GM12864 (cell line): ENCODE measurements around the gene RASL10B.
A peak's percentile ranks its signal among the peaks of the same experiment; 100 is the strongest.

ENCODE experiments used
- DNase-seq: peaks from one replicate; pipeline ENCODE4 v3.0.0-alpha.2; 2011; ENCODE audit warnings: low read depth
- H3K4me3 ChIP-seq: 2 replicates; pipeline ENCODE4 v1.5.1; 2011; ENCODE audit warnings: mild to moderate bottlenecking, low read depth, low read length, control low read depth
- TF ChIP-seq, protein P1 (sequence below): IDR thresholded peaks from 2 replicates; pipeline ENCODE4 v1.5.1; 2011; ENCODE audit warnings: low read depth, mild to moderate bottlenecking, moderate library complexity, low read length, control low read depth, inconsistent platforms; ENCODE audit errors: missing control alignments

RASL10B gene

DNA sequence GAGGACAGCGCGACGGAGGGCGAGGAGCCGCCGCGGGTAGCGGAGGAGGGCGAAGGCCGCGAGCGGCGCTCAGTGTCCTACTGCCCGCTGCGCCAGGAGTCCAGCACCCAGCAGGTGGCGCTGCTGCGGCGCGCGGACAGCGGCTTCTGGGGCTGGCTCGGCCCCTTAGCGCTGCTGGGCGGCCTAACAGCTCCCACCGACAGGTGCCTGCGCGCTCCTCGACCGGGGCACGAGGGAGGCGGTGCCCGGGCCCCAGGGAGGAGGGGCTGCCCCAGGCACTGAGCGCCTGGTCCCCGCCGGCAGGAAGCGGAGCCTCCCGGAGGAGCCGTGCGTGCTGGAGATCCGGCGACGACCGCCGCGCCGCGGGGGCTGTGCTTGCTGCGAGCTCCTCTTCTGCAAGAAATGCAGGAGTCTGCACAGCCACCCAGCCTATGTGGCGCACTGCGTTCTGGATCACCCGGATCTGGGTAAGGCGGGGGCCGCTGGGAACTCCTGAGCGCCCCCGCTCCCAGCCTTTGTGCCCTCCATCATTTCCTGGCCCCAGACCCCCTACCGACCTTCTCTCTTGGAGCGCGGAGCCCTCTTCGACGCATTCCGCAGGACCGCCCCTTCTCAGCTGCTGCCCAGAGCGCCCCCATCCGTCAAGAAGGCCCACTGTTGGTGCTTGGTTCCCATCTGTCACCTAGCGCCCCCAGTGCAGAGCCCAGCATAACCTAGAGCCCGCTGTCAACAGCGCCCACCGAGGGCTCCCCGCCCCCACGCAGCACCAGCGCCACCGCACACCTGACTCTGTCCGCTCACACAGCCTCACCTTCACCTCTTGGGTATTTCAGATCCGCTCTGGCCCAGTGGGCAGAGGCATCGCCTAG, 32.9 kb downstream of the RASL10B start:
- peak overlapping the region; percentile 61 for H3K4me3 ChIP-seq
- DNase-seq = peak; percentile 60
- TF ChIP-seq, protein P1, sequence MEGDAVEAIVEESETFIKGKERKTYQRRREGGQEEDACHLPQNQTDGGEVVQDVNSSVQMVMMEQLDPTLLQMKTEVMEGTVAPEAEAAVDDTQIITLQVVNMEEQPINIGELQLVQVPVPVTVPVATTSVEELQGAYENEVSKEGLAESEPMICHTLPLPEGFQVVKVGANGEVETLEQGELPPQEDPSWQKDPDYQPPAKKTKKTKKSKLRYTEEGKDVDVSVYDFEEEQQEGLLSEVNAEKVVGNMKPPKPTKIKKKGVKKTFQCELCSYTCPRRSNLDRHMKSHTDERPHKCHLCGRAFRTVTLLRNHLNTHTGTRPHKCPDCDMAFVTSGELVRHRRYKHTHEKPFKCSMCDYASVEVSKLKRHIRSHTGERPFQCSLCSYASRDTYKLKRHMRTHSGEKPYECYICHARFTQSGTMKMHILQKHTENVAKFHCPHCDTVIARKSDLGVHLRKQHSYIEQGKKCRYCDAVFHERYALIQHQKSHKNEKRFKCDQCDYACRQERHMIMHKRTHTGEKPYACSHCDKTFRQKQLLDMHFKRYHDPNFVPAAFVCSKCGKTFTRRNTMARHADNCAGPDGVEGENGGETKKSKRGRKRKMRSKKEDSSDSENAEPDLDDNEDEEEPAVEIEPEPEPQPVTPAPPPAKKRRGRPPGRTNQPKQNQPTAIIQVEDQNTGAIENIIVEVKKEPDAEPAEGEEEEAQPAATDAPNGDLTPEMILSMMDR = peak; percentile 97

DNA sequence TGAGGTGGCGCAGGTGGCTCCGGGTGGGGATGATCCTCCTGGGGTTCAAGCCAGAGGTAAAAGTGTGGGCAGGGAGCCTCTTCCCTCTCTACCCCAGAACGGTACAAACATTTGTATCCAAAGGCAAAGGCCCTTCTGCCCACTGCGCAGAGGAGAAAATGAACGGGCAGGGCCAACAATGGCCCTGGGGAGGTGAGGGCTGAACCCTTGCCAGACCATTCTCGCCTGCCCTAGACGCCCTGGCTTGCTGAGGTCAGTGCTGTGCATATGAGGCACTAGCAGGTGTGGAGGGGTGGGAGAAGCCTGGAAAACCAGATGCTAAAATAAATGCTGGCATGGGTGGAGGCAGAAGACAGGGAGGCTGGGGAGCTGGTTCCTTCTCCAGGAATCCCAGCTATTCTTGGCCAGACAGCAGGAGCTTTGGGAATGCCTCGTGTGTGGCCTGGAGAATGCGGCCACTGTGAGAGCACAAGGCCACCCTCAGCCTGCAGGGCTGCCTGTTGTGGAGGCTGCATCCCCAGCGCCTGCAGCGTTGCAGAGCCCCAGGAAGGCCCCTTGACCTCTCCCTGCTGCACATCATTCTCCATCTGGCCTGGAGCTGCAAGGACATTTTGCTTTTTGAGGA, 33.8 kb downstream of the RASL10B start:
- TF ChIP-seq, protein P1 = no peak
- H3K4me3 ChIP-seq = no peak overlapping the region
- no peak for DNase-seq

DNA sequence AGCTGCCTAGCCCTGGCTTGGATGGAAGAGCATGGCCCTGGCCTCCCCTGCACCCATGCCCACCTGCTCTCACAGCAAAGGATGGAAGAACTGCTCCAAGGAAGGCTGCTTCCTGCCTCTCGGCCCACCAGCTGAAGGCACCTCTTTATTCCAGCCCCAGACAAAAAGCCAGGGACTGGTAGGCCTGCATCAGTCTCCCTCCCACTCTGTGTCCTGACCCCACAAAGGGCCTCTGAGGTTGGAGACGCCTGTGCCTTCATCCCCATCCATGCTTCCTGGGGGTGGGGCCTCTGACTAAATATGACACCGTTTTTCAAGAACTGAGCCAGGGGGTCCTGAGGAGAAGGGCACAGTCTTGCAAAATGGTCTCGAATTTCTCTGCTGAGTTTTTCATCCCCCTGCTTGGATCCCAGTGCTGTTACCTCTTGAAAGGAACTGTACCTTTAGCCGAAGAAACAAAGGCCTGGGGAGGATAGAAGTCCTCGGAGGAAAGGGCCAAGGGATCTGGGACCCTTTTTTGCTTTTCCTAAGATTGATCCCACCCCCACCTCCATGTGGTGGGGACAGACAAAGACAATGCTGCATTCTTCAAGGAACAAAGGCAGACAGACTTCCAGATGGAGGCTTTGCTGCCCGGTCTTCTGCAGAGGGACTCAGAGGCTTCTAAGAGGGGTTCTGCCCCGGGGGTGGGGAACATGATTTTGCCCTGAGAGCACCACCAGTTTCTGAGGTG, 34.5 kb downstream of the RASL10B start:
- no peak overlapping the region for H3K4me3 ChIP-seq
- TF ChIP-seq, protein P1 = no peak
- no peak for DNase-seq

DNA sequence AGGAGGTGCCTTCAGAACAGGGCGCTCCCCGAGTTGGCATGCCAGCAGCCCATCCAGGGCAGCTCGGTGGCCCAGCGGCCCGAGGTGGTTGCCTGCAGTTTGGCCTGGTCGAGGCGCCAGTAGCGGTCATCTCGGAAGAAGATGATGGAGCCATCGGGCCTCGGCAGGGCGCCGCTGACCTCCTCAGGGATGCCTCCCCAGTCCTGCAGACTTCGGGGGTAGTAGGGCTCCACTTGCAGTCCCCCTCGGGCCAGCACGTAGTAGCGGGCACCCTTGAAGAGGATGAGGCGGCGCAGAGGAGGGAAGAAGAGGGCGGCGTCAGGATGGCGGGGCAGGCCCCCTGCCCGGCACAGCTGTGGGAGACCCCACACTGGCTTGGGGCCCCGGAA, 35.0 kb downstream of the RASL10B start:
- H3K4me3 ChIP-seq = no peak overlapping the region
- TF ChIP-seq, protein P1 = no peak
- no peak for DNase-seq

DNA sequence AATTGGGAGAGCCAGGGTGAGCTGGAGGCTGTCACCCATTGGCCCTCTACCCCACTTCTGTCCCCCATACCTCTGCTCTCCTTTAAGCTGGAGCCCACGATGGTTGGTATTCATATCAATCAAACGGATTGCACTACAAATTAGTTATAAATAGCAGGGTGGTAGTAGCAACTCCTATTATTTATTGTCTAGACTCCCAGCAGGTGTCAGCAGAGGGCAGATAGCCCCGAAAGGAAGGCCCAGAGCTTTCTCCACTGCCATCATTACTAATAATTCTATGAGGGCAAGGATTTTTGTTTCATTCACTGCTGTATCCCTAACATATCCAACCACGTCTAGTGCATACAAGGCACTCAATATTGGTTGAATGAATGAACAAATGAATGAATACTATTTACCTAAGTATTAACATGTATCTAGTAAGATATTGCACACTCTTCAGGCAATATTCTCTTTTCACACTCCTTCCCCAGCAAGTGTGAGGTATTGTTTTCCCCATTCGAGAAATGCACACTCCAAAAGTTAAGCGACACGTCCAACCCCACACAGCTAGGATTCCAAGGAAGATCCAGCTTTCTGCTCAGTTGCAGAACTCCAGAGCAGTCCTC, 35.6 kb downstream of the RASL10B start:
- TF ChIP-seq, protein P1 = peak; percentile 44
- DNase-seq = no peak
- H3K4me3 ChIP-seq = no peak overlapping the region

DNA sequence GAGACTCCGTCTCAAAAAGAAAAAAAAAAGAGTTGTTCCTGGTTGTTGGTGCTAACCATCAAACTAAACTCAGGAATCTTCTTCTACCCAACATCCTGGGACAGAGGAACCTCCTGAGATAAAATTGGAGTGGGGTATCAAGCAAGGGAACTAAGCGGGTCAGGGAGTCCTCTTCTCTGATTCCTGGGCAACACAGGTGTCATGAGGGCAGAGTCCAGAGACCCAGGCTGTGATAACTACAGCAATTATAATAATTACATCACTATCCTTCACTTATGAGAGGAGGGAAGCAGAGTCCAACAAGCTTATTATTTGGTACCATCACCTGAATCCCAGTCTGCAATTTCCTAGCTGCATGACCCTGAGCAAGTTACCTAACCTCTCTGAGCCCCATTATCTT, 37.4 kb downstream of the RASL10B start:
- TF ChIP-seq, protein P1 = no peak
- no peak overlapping the region for H3K4me3 ChIP-seq
- no peak for DNase-seq
